ENCODE data around the gene EFNA5. TPM values are rescaled to one million over a fixed set of nuclear protein-coding genes. Genes with fewer than 3 reads are reported as not detected.
"Not testable (repeated sequence)": the region's sequence is repeated elsewhere in the genome, so short reads cannot be mapped to it uniquely, and the experiment has no call there.

Gene EFNA5
- total RNA-seq, 2 donors from 2014 or later: 5.6 to 7.2 TPM

- Histone ChIP-seq H3K4me3 (no peak overlapping the region), H3K27me3 (replicated peaks; ENCODE audit: insufficient read depth) (no peaks in the 10 kb centered on the region), H3K9me3 (no peaks in the 10 kb centered on the region), H3K27ac (no peak overlapping the region), H3K4me1 (replicated peaks) (no peaks in the 10 kb centered on the region), H3K36me3 (no peaks in the 10 kb centered on the region)
- TF ChIP-seq POLR2AphosphoS5 (IDR thresholded peaks at IDR 0.05): no peak
- no peak for TF ChIP-seq POLR2A (IDR thresholded peaks at IDR 0.05)
- TF ChIP-seq CTCF (IDR thresholded peaks at IDR 0.05): no peak
- no peak for DNase-seq (ENCODE audit: low spot score)
- 46% methylated on average over 1 of the region's 1 CpG for WGBS
- intact Hi-C loops (cut with DNase I): no loop called here
Observed at GRCh38 chr5:107499237-107499636, 171.5 kb downstream of the EFNA5 start.

GRCh38 chr5:107496466-107496865 lies 174.3 kb downstream of the EFNA5 start:
- no peak for TF ChIP-seq POLR2AphosphoS5 (IDR thresholded peaks at IDR 0.05)
- TF ChIP-seq POLR2A (IDR thresholded peaks at IDR 0.05): no peak
- no peak for TF ChIP-seq CTCF (IDR thresholded peaks at IDR 0.05)
- DNase-seq (ENCODE audit: low spot score): no peak

GRCh38 chr5:107494129-107494528 lies 176.6 kb downstream of the EFNA5 start:
- H3K4me3 ChIP-seq; H3K36me3 ChIP-seq; DNase-seq (ENCODE audit: low spot score); H3K27me3 ChIP-seq (replicated peaks; ENCODE audit: insufficient read depth); H3K27ac ChIP-seq; H3K4me1 ChIP-seq (replicated peaks); H3K9me3 ChIP-seq; intact Hi-C loops (cut with DNase I): not testable (repeated sequence)
- WGBS: 98% methylated on average over 24 of the region's 25 CpGs

More at GRCh38 chr5:107496466-107496865, 174.3 kb downstream of the EFNA5 start:
- H3K27ac ChIP-seq: no peak overlapping the region
- 88% methylated on average over 3 of the region's 3 CpGs for WGBS
- no peaks in the 10 kb centered on the region for H3K27me3 ChIP-seq (replicated peaks; ENCODE audit: insufficient read depth)
- no peak overlapping the region for H3K4me3 ChIP-seq
- H3K4me1 ChIP-seq (replicated peaks): no peaks in the 10 kb centered on the region
- no peaks in the 10 kb centered on the region for H3K36me3 ChIP-seq
- intact Hi-C loops (cut with DNase I): no loop called here
- no peaks in the 10 kb centered on the region for H3K9me3 ChIP-seq

GRCh38 chr5:107487056-107487542 lies 183.6 kb downstream of the EFNA5 start:
- intact Hi-C loops (cut with DNase I): no loop called here
- TF ChIP-seq POLR2A (IDR thresholded peaks at IDR 0.05): no peak
- no peak for TF ChIP-seq POLR2AphosphoS5 (IDR thresholded peaks at IDR 0.05)
- no peak for TF ChIP-seq CTCF (IDR thresholded peaks at IDR 0.05)
- Histone ChIP-seq H3K36me3 (no peaks in the 10 kb centered on the region), H3K9me3 (no peaks in the 10 kb centered on the region), H3K4me1 (replicated peaks) (no peaks in the 10 kb centered on the region), H3K27ac (no peak overlapping the region), H3K27me3 (replicated peaks; ENCODE audit: insufficient read depth) (no peaks in the 10 kb centered on the region), H3K4me3 (no peak overlapping the region)
- WGBS: 40% methylated on average over 2 of the region's 2 CpGs
- no peak for DNase-seq (ENCODE audit: low spot score)

- Histone ChIP-seq H3K9me3 (no peaks in the 10 kb centered on the region), H3K27me3 (replicated peaks; ENCODE audit: insufficient read depth) (no peaks in the 10 kb centered on the region), H3K4me3 (no peak overlapping the region), H3K36me3 (no peaks in the 10 kb centered on the region), H3K27ac (no peak overlapping the region), H3K4me1 (replicated peaks) (no peaks in the 10 kb centered on the region)
- intact Hi-C loops (cut with DNase I): no loop called here
- DNase-seq (ENCODE audit: low spot score): no peak
- WGBS: 84% methylated on average over 2 of the region's 2 CpGs
- no peak for TF ChIP-seq CTCF (IDR thresholded peaks at IDR 0.05)
- no peak for TF ChIP-seq POLR2AphosphoS5 (IDR thresholded peaks at IDR 0.05)
- TF ChIP-seq POLR2A (IDR thresholded peaks at IDR 0.05): no peak
Observed at GRCh38 chr5:107486489-107486888, 184.2 kb downstream of the EFNA5 start.

Measured in prostate gland (tissue), 2 donors.